Measurements from ENCODE around the gene TMEM161A. TPM values are rescaled to one million over a fixed set of nuclear protein-coding genes. Genes with fewer than 3 reads are reported as not detected.
A peak's percentile ranks its signal among the peaks of the same experiment; 100 is the strongest.

Gene TMEM161A
- total and polyA plus RNA-seq, 2 of the 13 experiments (the other 11 are each of a cell fraction or from before 2014, with no cell fraction given), result 25.9 to 31.4 TPM

DNA sequence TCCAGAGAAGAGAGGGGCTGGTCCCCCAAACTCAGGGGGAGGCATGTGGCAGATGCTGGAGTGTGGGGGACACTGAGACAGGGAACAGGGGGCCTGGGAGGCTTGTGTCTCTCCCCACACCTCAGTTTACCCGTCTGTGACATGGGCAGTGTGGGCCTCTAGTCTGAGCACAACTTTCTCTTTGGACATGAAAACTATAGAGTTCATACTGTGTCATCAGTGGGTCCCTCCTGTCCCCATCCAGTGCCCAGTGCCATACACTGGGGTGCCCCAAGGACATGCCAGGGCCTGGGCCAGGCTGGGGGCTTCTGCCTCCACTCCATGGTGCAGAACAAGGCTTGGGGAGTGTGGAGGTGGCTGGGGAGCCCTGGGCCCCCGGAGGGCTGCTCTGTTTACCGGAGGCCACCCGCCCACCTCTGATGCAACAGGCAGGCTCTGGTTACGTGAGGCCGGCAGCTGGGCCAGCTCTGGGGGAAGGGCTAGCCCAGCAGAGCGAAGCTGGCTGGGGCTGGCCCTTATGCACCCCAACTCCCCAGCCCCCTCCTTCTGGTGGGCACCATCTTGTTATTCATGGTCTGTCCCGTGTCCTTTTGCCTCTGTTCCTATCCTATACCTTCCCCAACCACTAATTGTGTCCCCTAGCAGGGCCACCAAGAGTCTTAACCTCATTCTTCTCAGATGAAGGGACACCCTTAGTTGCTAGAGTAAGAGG is 33.7 kb upstream of the TMEM161A start (continued):
- TF ChIP-seq CAMTA2 (CRISPR knock-in tag; IDR thresholded peaks at IDR 0.05; ENCODE audit: borderline replicate concordance) (no peak), ZNF543 (CRISPR knock-in tag; IDR thresholded peaks at IDR 0.05) (0 out of 2 replicates have a peak, but pooled peaks have one; percentile 42), KLF11 (CRISPR knock-in tag; IDR thresholded peaks at IDR 0.05) (no peak), GTF2F1 (IDR thresholded peaks at IDR 0.05; ENCODE audit: low read length) (no peak), TGIF2 (CRISPR knock-in tag; IDR thresholded peaks at IDR 0.05) (peak; percentile 67; the same call in 1 of the 2 replicates), GABPB1 (CRISPR knock-in tag; IDR thresholded peaks at IDR 0.05) (peak; percentile 73), RFXAP (CRISPR knock-in tag; IDR thresholded peaks at IDR 0.05; ENCODE audit: borderline replicate concordance) (no peak), AGO2 (optimal IDR thresholded peaks at IDR 0.05; ENCODE audit: low read depth, low read length) (peak; percentile 63), RBAK (CRISPR knock-in tag; IDR thresholded peaks at IDR 0.05) (no peak), MED8 (CRISPR knock-in tag; IDR thresholded peaks at IDR 0.05; ENCODE audit: insufficient replicate concordance) (peak; percentile 69), SOX6 (IDR thresholded peaks at IDR 0.05) (no peak), SOX6 (CRISPR knock-in tag; IDR thresholded peaks at IDR 0.05) (peak; percentile 70), ISL2 (CRISPR knock-in tag; IDR thresholded peaks at IDR 0.05) (0 out of 2 replicates have a peak, but pooled peaks have one; percentile 32), ZNF510 (CRISPR knock-in tag; IDR thresholded peaks at IDR 0.05; ENCODE audit: low read depth) (no peak), NPAS2 (CRISPR knock-in tag; IDR thresholded peaks at IDR 0.05; ENCODE audit: borderline replicate concordance) (no peak), ZNF354B (CRISPR knock-in tag; IDR thresholded peaks at IDR 0.05) (no peak), GFI1 (CRISPR knock-in tag; IDR thresholded peaks at IDR 0.05; ENCODE audit: borderline replicate concordance) (no peak), ZNF550 (CRISPR knock-in tag; IDR thresholded peaks at IDR 0.05; ENCODE audit: borderline replicate concordance) (0 out of 2 replicates have a peak, but pooled peaks have one; percentile 78), CC2D1A (CRISPR knock-in tag; IDR thresholded peaks at IDR 0.05) (no peak), KLF9 (CRISPR knock-in tag; IDR thresholded peaks at IDR 0.05; ENCODE audit: low read depth) (no peak), ZMYM3 (CRISPR knock-in tag; IDR thresholded peaks at IDR 0.05) (peak; percentile 69; the same call in 1 of the 2 replicates)
- TF ChIP-seq, protein P1, sequence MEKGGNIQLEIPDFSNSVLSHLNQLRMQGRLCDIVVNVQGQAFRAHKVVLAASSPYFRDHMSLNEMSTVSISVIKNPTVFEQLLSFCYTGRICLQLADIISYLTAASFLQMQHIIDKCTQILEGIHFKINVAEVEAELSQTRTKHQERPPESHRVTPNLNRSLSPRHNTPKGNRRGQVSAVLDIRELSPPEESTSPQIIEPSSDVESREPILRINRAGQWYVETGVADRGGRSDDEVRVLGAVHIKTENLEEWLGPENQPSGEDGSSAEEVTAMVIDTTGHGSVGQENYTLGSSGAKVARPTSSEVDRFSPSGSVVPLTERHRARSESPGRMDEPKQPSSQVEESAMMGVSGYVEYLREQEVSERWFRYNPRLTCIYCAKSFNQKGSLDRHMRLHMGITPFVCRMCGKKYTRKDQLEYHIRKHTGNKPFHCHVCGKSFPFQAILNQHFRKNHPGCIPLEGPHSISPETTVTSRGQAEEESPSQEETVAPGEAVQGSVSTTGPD (CRISPR knock-in tag; IDR thresholded peaks at IDR 0.05), result no peak
- TF ChIP-seq, protein P2, sequence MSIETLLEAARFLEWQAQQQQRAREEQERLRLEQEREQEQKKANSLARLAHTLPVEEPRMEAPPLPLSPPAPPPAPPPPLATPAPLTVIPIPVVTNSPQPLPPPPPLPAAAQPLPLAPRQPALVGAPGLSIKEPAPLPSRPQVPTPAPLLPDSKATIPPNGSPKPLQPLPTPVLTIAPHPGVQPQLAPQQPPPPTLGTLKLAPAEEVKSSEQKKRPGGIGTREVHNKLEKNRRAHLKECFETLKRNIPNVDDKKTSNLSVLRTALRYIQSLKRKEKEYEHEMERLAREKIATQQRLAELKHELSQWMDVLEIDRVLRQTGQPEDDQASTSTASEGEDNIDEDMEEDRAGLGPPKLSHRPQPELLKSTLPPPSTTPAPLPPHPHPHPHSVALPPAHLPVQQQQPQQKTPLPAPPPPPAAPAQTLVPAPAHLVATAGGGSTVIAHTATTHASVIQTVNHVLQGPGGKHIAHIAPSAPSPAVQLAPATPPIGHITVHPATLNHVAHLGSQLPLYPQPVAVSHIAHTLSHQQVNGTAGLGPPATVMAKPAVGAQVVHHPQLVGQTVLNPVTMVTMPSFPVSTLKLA (IDR thresholded peaks at IDR 0.05), result no peak
- TF ChIP-seq, protein P3, sequence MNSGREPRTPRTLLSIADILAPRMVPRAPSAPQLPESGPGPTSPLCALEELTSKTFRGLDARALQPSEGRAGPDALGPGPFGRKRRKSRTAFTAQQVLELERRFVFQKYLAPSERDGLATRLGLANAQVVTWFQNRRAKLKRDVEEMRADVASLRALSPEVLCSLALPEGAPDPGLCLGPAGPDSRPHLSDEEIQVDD (CRISPR knock-in tag; IDR thresholded peaks at IDR 0.05; ENCODE audit: borderline replicate concordance), result no peak
- TF ChIP-seq, protein P4, sequence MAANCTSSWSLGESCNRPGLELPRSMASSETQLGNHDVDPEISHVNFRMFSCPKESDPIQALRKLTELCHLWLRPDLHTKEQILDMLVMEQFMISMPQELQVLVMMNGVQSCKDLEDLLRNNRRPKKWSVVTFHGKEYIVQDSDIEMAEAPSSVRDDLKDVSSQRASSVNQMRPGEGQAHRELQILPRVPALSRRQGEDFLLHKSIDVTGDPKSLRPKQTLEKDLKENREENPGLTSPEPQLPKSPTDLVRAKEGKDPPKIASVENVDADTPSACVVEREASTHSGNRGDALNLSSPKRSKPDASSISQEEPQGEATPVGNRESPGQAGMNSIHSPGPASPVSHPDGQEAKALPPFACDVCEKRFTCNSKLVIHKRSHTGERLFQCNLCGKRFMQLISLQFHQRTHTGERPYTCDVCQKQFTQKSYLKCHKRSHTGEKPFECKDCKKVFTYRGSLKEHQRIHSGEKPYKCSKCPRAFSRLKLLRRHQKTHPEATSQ (CRISPR knock-in tag; IDR thresholded peaks at IDR 0.05; ENCODE audit: borderline replicate concordance), result no peak
